Embryonic facial prominence (tissue), 1 donor: ENCODE results near the gene AZU1.
"Not testable (repeated sequence)": the region's sequence is repeated elsewhere in the genome, so short reads cannot be mapped to it uniquely, and the experiment has no call there.

Experiments
- DNase-seq: peaks from one replicate; pipeline ENCODE4 v3.0.0-alpha.2; 2016; ENCODE audit errors: extremely low spot score

AZU1 gene

GRCh38 chr19:872266-872951, 44.8 kb downstream of the AZU1 start:
- no peak for DNase-seq

- no peak for DNase-seq
Observed at GRCh38 chr19:873084-873483, 45.4 kb downstream of the AZU1 start.

GRCh38 chr19:873561-874041, 46.0 kb downstream of the AZU1 start:
- no peak for DNase-seq

- DNase-seq: no peak
Observed at GRCh38 chr19:875265-875879, 47.7 kb downstream of the AZU1 start.

- no peak for DNase-seq
Observed at GRCh38 chr19:876089-876488, 48.5 kb downstream of the AZU1 start.

- DNase-seq: no peak
Observed at GRCh38 chr19:876780-877314, 49.2 kb downstream of the AZU1 start.

GRCh38 chr19:877992-878660, 50.5 kb downstream of the AZU1 start:
- DNase-seq: not testable (repeated sequence)

- not testable (repeated sequence) for DNase-seq
Observed at GRCh38 chr19:878751-879561, 51.3 kb downstream of the AZU1 start.

GRCh38 chr19:879711-880438, 52.2 kb downstream of the AZU1 start:
- DNase-seq: no peak
